ENCODE results near the gene TIMM10. TPM values are rescaled to one million over a fixed set of nuclear protein-coding genes. Genes with fewer than 3 reads are reported as not detected.

The TIMM10 gene
- polyA plus RNA-seq, 1 donor from 2014 or later: 63.6 TPM

GRCh38 chr11:57544566-57544965 lies 14.0 kb upstream of the TIMM10 start:
- Histone ChIP-seq H3K9me3 (ENCODE audit: low read length) (no peaks in the 10 kb centered on the region), H2AFZ (ENCODE audit: low read depth, low read length) (no peak overlapping the region), H3K9me2 (ENCODE audit: insufficient read depth, low read length) (no peaks in the 10 kb centered on the region), H3K36me3 (ENCODE audit: insufficient read depth, low read length) (no peaks in the 10 kb centered on the region), H3K4me2 (ENCODE audit: low read length) (no peak overlapping the region), H3K27ac (ENCODE audit: low read length) (no peak overlapping the region), H3K79me2 (replicated peaks; ENCODE audit: insufficient read depth, low read length) (no peaks in the 10 kb centered on the region), H3K4me3 (ENCODE audit: low read length) (no peak overlapping the region), H3K27me3 (ENCODE audit: insufficient read depth, low read depth, low read length) (no peaks in the 10 kb centered on the region), H3K9ac (ENCODE audit: low read length) (no peak overlapping the region), H4K20me1 (ENCODE audit: insufficient read depth) (no peaks in the 10 kb centered on the region), H3F3A (ENCODE audit: insufficient read depth, low read length, poor library complexity, severe bottlenecking) (no peaks in the 10 kb centered on the region)
- TF ChIP-seq, protein P1, sequence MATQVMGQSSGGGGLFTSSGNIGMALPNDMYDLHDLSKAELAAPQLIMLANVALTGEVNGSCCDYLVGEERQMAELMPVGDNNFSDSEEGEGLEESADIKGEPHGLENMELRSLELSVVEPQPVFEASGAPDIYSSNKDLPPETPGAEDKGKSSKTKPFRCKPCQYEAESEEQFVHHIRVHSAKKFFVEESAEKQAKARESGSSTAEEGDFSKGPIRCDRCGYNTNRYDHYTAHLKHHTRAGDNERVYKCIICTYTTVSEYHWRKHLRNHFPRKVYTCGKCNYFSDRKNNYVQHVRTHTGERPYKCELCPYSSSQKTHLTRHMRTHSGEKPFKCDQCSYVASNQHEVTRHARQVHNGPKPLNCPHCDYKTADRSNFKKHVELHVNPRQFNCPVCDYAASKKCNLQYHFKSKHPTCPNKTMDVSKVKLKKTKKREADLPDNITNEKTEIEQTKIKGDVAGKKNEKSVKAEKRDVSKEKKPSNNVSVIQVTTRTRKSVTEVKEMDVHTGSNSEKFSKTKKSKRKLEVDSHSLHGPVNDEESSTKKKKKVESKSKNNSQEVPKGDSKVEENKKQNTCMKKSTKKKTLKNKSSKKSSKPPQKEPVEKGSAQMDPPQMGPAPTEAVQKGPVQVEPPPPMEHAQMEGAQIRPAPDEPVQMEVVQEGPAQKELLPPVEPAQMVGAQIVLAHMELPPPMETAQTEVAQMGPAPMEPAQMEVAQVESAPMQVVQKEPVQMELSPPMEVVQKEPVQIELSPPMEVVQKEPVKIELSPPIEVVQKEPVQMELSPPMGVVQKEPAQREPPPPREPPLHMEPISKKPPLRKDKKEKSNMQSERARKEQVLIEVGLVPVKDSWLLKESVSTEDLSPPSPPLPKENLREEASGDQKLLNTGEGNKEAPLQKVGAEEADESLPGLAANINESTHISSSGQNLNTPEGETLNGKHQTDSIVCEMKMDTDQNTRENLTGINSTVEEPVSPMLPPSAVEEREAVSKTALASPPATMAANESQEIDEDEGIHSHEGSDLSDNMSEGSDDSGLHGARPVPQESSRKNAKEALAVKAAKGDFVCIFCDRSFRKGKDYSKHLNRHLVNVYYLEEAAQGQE (IDR thresholded peaks at IDR 0.05; ENCODE audit: borderline replicate concordance): no peak
- TF ChIP-seq CTCF (IDR thresholded peaks at IDR 0.05; ENCODE audit: poor library complexity, severe bottlenecking) (no peak), TAF1 (IDR thresholded peaks at IDR 0.05; ENCODE audit: low read depth) (no peak), MXI1 (conservative IDR thresholded peaks at IDR 0.05; ENCODE audit: poor library complexity, severe bottlenecking) (no peak), EZH2 (IDR thresholded peaks at IDR 0.05; ENCODE audit: borderline replicate concordance, insufficient read depth, low read length, poor library complexity, severe bottlenecking) (no peak), RAD21 (conservative IDR thresholded peaks at IDR 0.05) (no peak), SMC3 (conservative IDR thresholded peaks at IDR 0.05; ENCODE audit: poor library complexity) (no peak), EP300 (conservative IDR thresholded peaks at IDR 0.05; ENCODE audit: poor library complexity, severe bottlenecking) (no peak), POLR2AphosphoS5 (IDR thresholded peaks at IDR 0.05) (no peak)

DNA sequence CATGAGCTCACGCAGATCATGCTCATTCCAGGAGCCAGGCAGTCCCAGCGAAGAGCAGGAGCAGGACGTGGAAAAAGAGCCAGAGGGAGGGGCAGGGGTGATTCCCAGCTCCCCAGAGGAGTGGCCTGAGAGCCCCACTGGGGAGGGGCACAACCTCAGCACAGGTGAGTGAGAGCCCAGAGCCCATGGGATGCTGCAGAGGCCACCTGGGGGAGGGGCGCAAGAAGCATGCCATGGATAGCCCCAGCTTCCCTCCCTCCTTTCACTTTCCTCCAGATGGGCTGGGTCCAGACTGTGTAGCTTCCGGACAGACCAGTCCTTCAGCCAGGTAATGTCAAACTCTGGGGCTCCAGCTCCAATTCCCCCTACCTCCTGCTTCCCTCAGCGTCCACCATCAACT lies 13.0 kb upstream of the TIMM10 start:
- H3K36me3 ChIP-seq (ENCODE audit: insufficient read depth, low read length): no peaks in the 10 kb centered on the region
- H3F3A ChIP-seq (ENCODE audit: insufficient read depth, low read length, poor library complexity, severe bottlenecking): no peaks in the 10 kb centered on the region
- no peaks in the 10 kb centered on the region for H3K27me3 ChIP-seq (ENCODE audit: insufficient read depth, low read depth, low read length)
- no peaks in the 10 kb centered on the region for H3K79me2 ChIP-seq (replicated peaks; ENCODE audit: insufficient read depth, low read length)
- no peaks in the 10 kb centered on the region for H3K9me3 ChIP-seq (ENCODE audit: low read length)
- no peak overlapping the region for H2AFZ ChIP-seq (ENCODE audit: low read depth, low read length)
- TF ChIP-seq MXI1 (conservative IDR thresholded peaks at IDR 0.05; ENCODE audit: poor library complexity, severe bottlenecking): no peak
- TF ChIP-seq, protein P1 (IDR thresholded peaks at IDR 0.05; ENCODE audit: borderline replicate concordance): no peak
- no peak for TF ChIP-seq TAF1 (IDR thresholded peaks at IDR 0.05; ENCODE audit: low read depth)
- no peak for TF ChIP-seq SMC3 (conservative IDR thresholded peaks at IDR 0.05; ENCODE audit: poor library complexity)
- TF ChIP-seq EZH2 (IDR thresholded peaks at IDR 0.05; ENCODE audit: borderline replicate concordance, insufficient read depth, low read length, poor library complexity, severe bottlenecking): no peak
- no peak for TF ChIP-seq CTCF (IDR thresholded peaks at IDR 0.05; ENCODE audit: poor library complexity, severe bottlenecking)
- no peak for TF ChIP-seq POLR2AphosphoS5 (IDR thresholded peaks at IDR 0.05)
- TF ChIP-seq EP300 (conservative IDR thresholded peaks at IDR 0.05; ENCODE audit: poor library complexity, severe bottlenecking): no peak
- no peaks in the 10 kb centered on the region for H3K9me2 ChIP-seq (ENCODE audit: insufficient read depth, low read length)
- no peak overlapping the region for H3K4me2 ChIP-seq (ENCODE audit: low read length)
- H4K20me1 ChIP-seq (ENCODE audit: insufficient read depth): no peaks in the 10 kb centered on the region
- H3K27ac ChIP-seq (ENCODE audit: low read length): no peak overlapping the region
- H3K4me3 ChIP-seq (ENCODE audit: low read length): no peak overlapping the region
- no peak overlapping the region for H3K9ac ChIP-seq (ENCODE audit: low read length)
